B cell (primary cell): Measurements from ENCODE around the gene RHOU.

ENCODE experiments used
- EZH2 ChIP-seq: IDR thresholded peaks from 2 replicates; pipeline ENCODE4 v1.6.1; 2012; ENCODE audit warnings: borderline replicate concordance, low read depth, mild to moderate bottlenecking, moderate library complexity, low read length; ENCODE audit not compliant: insufficient read depth, poor library complexity, severe bottlenecking
- TF ChIP-seq, protein P1 (sequence below): fragments of 200-600 bp; IDR thresholded peaks from one replicate; pipeline ENCODE4 v1.8.0; 2022; ENCODE audit warnings: antibody characterized with exemption, mild to moderate bottlenecking

DNA sequence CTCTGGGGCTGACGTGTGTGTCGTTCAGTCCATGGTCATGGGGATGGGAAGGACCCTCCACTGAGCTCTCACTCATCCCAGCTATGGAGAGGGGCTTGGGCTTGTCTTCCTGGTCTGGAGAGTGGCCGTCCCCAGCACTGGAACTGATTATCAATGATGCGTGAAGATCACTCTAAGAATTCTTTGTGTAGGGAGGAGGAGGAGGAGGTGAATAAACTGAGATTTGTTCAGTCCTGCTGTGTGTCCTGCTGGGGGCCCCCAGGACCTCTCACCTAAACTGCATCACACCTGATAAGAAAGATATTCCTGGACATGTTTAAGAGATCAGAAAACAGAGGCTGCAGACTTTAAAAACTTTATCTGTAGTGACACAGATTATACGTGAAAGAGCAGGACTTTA is 21.2 kb downstream of the RHOU start:
- TF ChIP-seq, protein P1, sequence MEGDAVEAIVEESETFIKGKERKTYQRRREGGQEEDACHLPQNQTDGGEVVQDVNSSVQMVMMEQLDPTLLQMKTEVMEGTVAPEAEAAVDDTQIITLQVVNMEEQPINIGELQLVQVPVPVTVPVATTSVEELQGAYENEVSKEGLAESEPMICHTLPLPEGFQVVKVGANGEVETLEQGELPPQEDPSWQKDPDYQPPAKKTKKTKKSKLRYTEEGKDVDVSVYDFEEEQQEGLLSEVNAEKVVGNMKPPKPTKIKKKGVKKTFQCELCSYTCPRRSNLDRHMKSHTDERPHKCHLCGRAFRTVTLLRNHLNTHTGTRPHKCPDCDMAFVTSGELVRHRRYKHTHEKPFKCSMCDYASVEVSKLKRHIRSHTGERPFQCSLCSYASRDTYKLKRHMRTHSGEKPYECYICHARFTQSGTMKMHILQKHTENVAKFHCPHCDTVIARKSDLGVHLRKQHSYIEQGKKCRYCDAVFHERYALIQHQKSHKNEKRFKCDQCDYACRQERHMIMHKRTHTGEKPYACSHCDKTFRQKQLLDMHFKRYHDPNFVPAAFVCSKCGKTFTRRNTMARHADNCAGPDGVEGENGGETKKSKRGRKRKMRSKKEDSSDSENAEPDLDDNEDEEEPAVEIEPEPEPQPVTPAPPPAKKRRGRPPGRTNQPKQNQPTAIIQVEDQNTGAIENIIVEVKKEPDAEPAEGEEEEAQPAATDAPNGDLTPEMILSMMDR = no peak
- no peak for TF ChIP-seq EZH2
